CD14-positive monocyte (primary cell): ENCODE data around the gene ATP13A5. TPM values are rescaled to one million over a fixed set of nuclear protein-coding genes. Genes with fewer than 3 reads are reported as not detected.

ENCODE experiments used
- DNase-seq, 3 donors: peaks; one replicate each; pipeline ENCODE4 v3.0.0-alpha.2; 2011 to 2022
- H2AFZ ChIP-seq: 2 replicates; pipeline ENCODE4 v1.6.0; 2012; ENCODE audit warnings: mild to moderate bottlenecking, low read depth, low read length, inconsistent platforms; ENCODE audit not compliant: insufficient read depth, poor library complexity, severe bottlenecking
- H3K27ac ChIP-seq, 2 donors: 1 replicate in 1 of 2; 2 replicates in 1 of 2; pipeline ENCODE4 v1.5.1; 2012 to 2013; ENCODE audit warnings: low read length in 2 of 2, control low read depth in 1 of 2, inconsistent platforms in 1 of 2, low read depth in 1 of 2, mild to moderate bottlenecking in 1 of 2
- H3K27me3 ChIP-seq, 2 donors: one replicate each; pipeline versions ENCODE4 v1.6.0 to v1.6.1; 2011 to 2013; ENCODE audit warnings: low read length in 2 of 2; ENCODE audit not compliant: control insufficient read depth in 2 of 2, insufficient read depth in 2 of 2
- H3K36me3 ChIP-seq, 2 donors: replicated peaks in 1 of 2; 1 replicate in 1 of 2; 2 replicates in 1 of 2; pipeline versions ENCODE4 v1.5.1 to v1.6.1; 2012 to 2013; ENCODE audit warnings: low read length in 2 of 2, control low read depth in 1 of 2, inconsistent platforms in 1 of 2, mild to moderate bottlenecking in 1 of 2; ENCODE audit not compliant: insufficient read depth in 2 of 2, control insufficient read depth in 1 of 2
- H3K4me1 ChIP-seq, 2 donors: 1 replicate in 1 of 2; 2 replicates in 1 of 2; pipeline versions ENCODE4 v1.5.1 to v1.6.1; 2012 to 2013; ENCODE audit warnings: low read length in 2 of 2, control low read depth in 1 of 2, inconsistent platforms in 1 of 2, mild to moderate bottlenecking in 1 of 2, moderate library complexity in 1 of 2; ENCODE audit not compliant: insufficient read depth in 2 of 2, control insufficient read depth in 1 of 2
- H3K4me2 ChIP-seq: replicated peaks from 2 replicates; pipeline ENCODE3; 2012; ENCODE audit warnings: low read length, moderate library complexity, mild to moderate bottlenecking; ENCODE audit not compliant: poor library complexity, severe bottlenecking; ENCODE audit errors: extremely low read depth
- H3K4me3 ChIP-seq, 3 experiments: fragments of 200-600 bp in 1 of 3; sonication (generic) in 1 of 3; replicated peaks in 1 of 3; 1 replicate in 2 of 3; 2 replicates in 1 of 3; pipeline ENCODE4 v1.5.1; 2011 to 2013; ENCODE audit warnings: low read length in 3 of 3, mild to moderate bottlenecking in 3 of 3, control low read depth in 2 of 3, low read depth in 2 of 3, inconsistent platforms in 1 of 3, moderate library complexity in 1 of 3
- H3K79me2 ChIP-seq: 2 replicates; pipeline ENCODE4 v1.6.0; 2012; ENCODE audit warnings: mild to moderate bottlenecking, control low read depth, inconsistent platforms, low read length, moderate library complexity; ENCODE audit not compliant: insufficient read depth
- H3K9ac ChIP-seq: 2 replicates; pipeline ENCODE4 v1.6.0; 2017; ENCODE audit warnings: low read length, mild to moderate bottlenecking; ENCODE audit not compliant: insufficient read depth, poor library complexity, severe bottlenecking
- H3K9me3 ChIP-seq, 2 donors: replicated peaks in 1 of 2; 1 replicate in 1 of 2; 2 replicates in 1 of 2; pipeline versions ENCODE4 v1.5.1 to v1.6.1; 2012 to 2013; ENCODE audit warnings: low read length in 2 of 2, control low read depth in 1 of 2; ENCODE audit not compliant: control insufficient read depth in 1 of 2, insufficient read depth in 1 of 2
- H4K20me1 ChIP-seq: 2 replicates; pipeline ENCODE4 v1.6.0; 2012; ENCODE audit warnings: mild to moderate bottlenecking, low read length, control low read depth, moderate library complexity; ENCODE audit not compliant: insufficient read depth
- H3K27ac Mint-ChIP-seq, 7 donors: one replicate each; pipeline ENCODE4 v1.8.0; 2020; ENCODE audit warnings: mild to moderate bottlenecking in 7 of 7, mixed read lengths in 7 of 7, moderate library complexity in 6 of 7, inconsistent platforms in 2 of 7
- H3K27me3 Mint-ChIP-seq, 3 donors: one replicate each; pipeline ENCODE4 v1.8.0; 2021 to 2022; ENCODE audit warnings: low read depth in 3 of 3, mild to moderate bottlenecking in 3 of 3, mixed read lengths in 3 of 3, moderate library complexity in 3 of 3, inconsistent platforms in 1 of 3
- H3K36me3 Mint-ChIP-seq, 2 donors: one replicate each; pipeline ENCODE4 v1.8.0; 2020; ENCODE audit warnings: mixed read lengths in 2 of 2, inconsistent platforms in 1 of 2, mild to moderate bottlenecking in 1 of 2
- H3K4me1 Mint-ChIP-seq: one replicate; pipeline ENCODE4 v1.8.0; 2020; ENCODE audit warnings: mild to moderate bottlenecking, mixed read lengths
- H3K4me3 Mint-ChIP-seq, 2 donors: one replicate each; pipeline ENCODE4 v1.8.0; 2020; ENCODE audit warnings: mild to moderate bottlenecking in 2 of 2, mixed read lengths in 2 of 2, moderate library complexity in 1 of 2
- H3K9me3 Mint-ChIP-seq, 7 donors: one replicate each; pipeline ENCODE4 v1.8.0; 2020 to 2022; ENCODE audit warnings: mixed read lengths in 7 of 7, mild to moderate bottlenecking in 6 of 7, moderate library complexity in 6 of 7, inconsistent platforms in 2 of 7
- WGBS: methylation state at CpG from one replicate; pipeline ENCODE4 v1.1.5; 2013; ENCODE audit warnings: missing lambda C conversion rate; ENCODE audit not compliant: insufficient coverage; 5-methylcytosine and 5-hydroxymethylcytosine counted together
- intact Hi-C, 2 donors: fragments of 100-400 bp; cut with micrococcal nuclease; formaldehyde crosslinking; loops; one replicate each; pipeline versions ENCODE4 v1.15.0 to v1.15.1; 2023
- polyA plus RNA-seq, 3 donors: library from polyadenylated mRNA; depleted of rRNA in 1 of 3; unstranded in 2 of 3; stranded (reverse) in 1 of 3; fragments of 300-500 nt in 2 of 3; fragments of >200 nt in 1 of 3; fragmentation: Illumina TruSeq in 2 of 3; gene quantifications; 1 replicate in 2 of 3; 2 replicates in 1 of 3; pipeline ENCODE4 v1.2.3, GENCODE V29; 2012 to 2021
- TF ChIP-seq, protein P1 (sequence below): fragments of 200-600 bp; IDR thresholded peaks from one replicate; pipeline ENCODE4 v1.8.0; 2022; ENCODE audit warnings: antibody characterized with exemption, mild to moderate bottlenecking

ATP13A5 gene
- polyA plus RNA-seq, 3 donors, result not detected

DNA sequence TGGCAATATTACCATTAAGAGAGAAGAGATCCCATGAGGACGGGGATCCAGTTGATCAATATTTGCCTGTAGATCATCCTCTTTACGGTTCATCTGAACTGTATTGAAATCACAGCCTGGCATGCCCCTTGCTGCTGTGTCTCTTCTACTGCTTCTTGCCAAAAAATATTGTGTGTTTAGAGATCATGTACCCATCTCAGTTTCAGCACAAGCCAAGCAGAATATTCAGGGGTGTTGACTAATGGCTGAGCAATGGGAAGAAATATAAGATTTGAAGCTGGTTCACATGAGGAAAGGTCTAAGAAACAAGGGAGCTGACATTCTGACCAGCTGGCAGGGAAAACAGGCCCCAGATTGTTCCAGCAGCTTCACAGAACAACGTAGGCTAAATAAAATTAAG is 21.3 kb downstream of the ATP13A5 start:
- H3K4me3 ChIP-seq, result no peak overlapping the region
- Mint-ChIP-seq H3K9me3 (peaks cover 0 to 3% (median 0%) of the 10 kb centered on the region in 7 donors), H3K4me1 (no peaks in the 10 kb centered on the region), H3K4me3 (no peak overlapping the region), H3K27me3 (no peaks in the 10 kb centered on the region), H3K27ac (no peak overlapping the region), H3K36me3 (no peaks in the 10 kb centered on the region)
- no peaks in the 10 kb centered on the region for H3K36me3 ChIP-seq
- H3K4me2 ChIP-seq, result no peak overlapping the region
- WGBS, result 80% methylated on average over 1 of the region's 3 CpGs
- H2AFZ ChIP-seq, result no peak overlapping the region
- intact Hi-C loops, result no loop called here
- no peaks in the 10 kb centered on the region for H3K4me1 ChIP-seq
- no peak overlapping the region for H3K27ac ChIP-seq
- H3K27me3 ChIP-seq, result no peaks in the 10 kb centered on the region
- H3K79me2 ChIP-seq, result no peaks in the 10 kb centered on the region
- H3K9me3 ChIP-seq, result no peaks in the 10 kb centered on the region
- H4K20me1 ChIP-seq, result no peaks in the 10 kb centered on the region
- H3K9ac ChIP-seq, result no peak overlapping the region
- no peak for DNase-seq
- TF ChIP-seq, protein P1, sequence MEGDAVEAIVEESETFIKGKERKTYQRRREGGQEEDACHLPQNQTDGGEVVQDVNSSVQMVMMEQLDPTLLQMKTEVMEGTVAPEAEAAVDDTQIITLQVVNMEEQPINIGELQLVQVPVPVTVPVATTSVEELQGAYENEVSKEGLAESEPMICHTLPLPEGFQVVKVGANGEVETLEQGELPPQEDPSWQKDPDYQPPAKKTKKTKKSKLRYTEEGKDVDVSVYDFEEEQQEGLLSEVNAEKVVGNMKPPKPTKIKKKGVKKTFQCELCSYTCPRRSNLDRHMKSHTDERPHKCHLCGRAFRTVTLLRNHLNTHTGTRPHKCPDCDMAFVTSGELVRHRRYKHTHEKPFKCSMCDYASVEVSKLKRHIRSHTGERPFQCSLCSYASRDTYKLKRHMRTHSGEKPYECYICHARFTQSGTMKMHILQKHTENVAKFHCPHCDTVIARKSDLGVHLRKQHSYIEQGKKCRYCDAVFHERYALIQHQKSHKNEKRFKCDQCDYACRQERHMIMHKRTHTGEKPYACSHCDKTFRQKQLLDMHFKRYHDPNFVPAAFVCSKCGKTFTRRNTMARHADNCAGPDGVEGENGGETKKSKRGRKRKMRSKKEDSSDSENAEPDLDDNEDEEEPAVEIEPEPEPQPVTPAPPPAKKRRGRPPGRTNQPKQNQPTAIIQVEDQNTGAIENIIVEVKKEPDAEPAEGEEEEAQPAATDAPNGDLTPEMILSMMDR, result no peak

DNA sequence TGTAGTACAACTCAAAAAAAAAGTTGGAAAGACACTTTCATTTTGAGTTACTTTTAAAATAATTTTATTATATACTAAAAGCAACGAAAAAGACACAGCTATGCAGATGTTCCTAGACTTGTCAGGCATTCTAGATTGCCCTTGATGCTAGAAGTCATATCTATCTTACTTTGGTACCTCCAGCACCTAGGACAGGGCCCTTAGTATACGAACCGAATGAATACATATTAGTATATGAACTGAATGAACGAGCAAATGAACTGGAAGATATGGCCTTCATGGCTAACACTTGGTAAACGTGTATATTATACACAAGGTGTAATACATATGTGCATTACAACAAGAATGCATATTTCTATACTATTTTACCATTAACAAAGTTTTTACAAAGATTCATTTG is 24.1 kb downstream of the ATP13A5 start:
- H3K9me3 Mint-ChIP-seq, result peaks cover 0 to 3% (median 0%) of the 10 kb centered on the region in 7 donors
- DNase-seq, result no peak
- H3K36me3 Mint-ChIP-seq, result no peaks in the 10 kb centered on the region
- intact Hi-C loops, result no loop called here
- no peaks in the 10 kb centered on the region for H3K36me3 ChIP-seq
- H3K9me3 ChIP-seq, result no peaks in the 10 kb centered on the region
- H3K4me3 ChIP-seq, result no peak overlapping the region
- H3K79me2 ChIP-seq, result no peaks in the 10 kb centered on the region
- TF ChIP-seq, protein P1, result no peak
- H3K4me1 Mint-ChIP-seq, result no peaks in the 10 kb centered on the region
- WGBS, result no CpG with 5 or more reads among the region's 5 CpGs
- no peaks in the 10 kb centered on the region for H3K4me1 ChIP-seq
- H3K9ac ChIP-seq, result no peak overlapping the region
- no peak overlapping the region for H3K4me2 ChIP-seq
- H3K27me3 ChIP-seq, result no peaks in the 10 kb centered on the region
- no peak overlapping the region for H3K27ac Mint-ChIP-seq
- H2AFZ ChIP-seq, result no peak overlapping the region
- H3K4me3 Mint-ChIP-seq, result no peak overlapping the region
- no peaks in the 10 kb centered on the region for H3K27me3 Mint-ChIP-seq
- H4K20me1 ChIP-seq, result no peaks in the 10 kb centered on the region
- no peak overlapping the region for H3K27ac ChIP-seq
